ENCODE results near the gene CCR1. TPM values are rescaled to one million over a fixed set of nuclear protein-coding genes. Genes with fewer than 3 reads are reported as not detected.

The CCR1 gene
- polyA plus RNA-seq, 1 of the 3 experiments (the other 2 are of a cell fraction) = not detected

GRCh38 chr3:46206282-46207015 lies 1.7 kb downstream of the CCR1 start:
- DNase-seq = no peak
- Histone ChIP-seq H4K20me1 (ENCODE audit: insufficient read depth) (no peaks in the 10 kb centered on the region), H3K4me1 (ENCODE audit: control insufficient read depth in 1 of 2, insufficient read depth in 2 of 2, low read depth in 1 of 2, low read length in 1 of 2) (no peaks in the 10 kb centered on the region), H3K9me2 (no peaks in the 10 kb centered on the region), H3K36me3 (replicated peaks in 1 of 2; ENCODE audit: control insufficient read depth in 1 of 2, insufficient read depth in 2 of 2, low read length in 1 of 2) (no peaks in the 10 kb centered on the region), H3F3A (replicated peaks; ENCODE audit: insufficient read depth) (no peaks in the 10 kb centered on the region), H3K4me2 (no peak overlapping the region), H3K4me3 (ENCODE audit: low read depth in 2 of 2, low read length in 1 of 2) (no peak overlapping the region), H3K27ac (ENCODE audit: low read depth in 2 of 2, low read length in 1 of 2) (no peak overlapping the region), H3K9me3 (no peaks in the 10 kb centered on the region), H3K9ac (no peak overlapping the region), H3K27me3 (ENCODE audit: insufficient read depth) (peaks cover 7% of the 10 kb centered on the region; the same call in 1 of the 2 replicates), H3K79me2 (ENCODE audit: insufficient read depth) (no peaks in the 10 kb centered on the region), H2AFZ (ENCODE audit: low read depth) (no peak overlapping the region)
- CTCF ChIA-PET = no interaction called here
- WGBS (ENCODE audit: low lambda C conversion rate) = 0% methylated on average over 5 of the region's 6 CpGs
- POLR2A ChIA-PET = no interaction called here
- TF ChIP-seq EP300 (IDR thresholded peaks at IDR 0.05; ENCODE audit: borderline replicate concordance in 1 of 2, low read depth in 1 of 2, low read length in 1 of 2) = no peak
- no peak for TF ChIP-seq FOXJ3 (CRISPR knock-in tag; IDR thresholded peaks at IDR 0.05)
- TF ChIP-seq, protein P1, sequence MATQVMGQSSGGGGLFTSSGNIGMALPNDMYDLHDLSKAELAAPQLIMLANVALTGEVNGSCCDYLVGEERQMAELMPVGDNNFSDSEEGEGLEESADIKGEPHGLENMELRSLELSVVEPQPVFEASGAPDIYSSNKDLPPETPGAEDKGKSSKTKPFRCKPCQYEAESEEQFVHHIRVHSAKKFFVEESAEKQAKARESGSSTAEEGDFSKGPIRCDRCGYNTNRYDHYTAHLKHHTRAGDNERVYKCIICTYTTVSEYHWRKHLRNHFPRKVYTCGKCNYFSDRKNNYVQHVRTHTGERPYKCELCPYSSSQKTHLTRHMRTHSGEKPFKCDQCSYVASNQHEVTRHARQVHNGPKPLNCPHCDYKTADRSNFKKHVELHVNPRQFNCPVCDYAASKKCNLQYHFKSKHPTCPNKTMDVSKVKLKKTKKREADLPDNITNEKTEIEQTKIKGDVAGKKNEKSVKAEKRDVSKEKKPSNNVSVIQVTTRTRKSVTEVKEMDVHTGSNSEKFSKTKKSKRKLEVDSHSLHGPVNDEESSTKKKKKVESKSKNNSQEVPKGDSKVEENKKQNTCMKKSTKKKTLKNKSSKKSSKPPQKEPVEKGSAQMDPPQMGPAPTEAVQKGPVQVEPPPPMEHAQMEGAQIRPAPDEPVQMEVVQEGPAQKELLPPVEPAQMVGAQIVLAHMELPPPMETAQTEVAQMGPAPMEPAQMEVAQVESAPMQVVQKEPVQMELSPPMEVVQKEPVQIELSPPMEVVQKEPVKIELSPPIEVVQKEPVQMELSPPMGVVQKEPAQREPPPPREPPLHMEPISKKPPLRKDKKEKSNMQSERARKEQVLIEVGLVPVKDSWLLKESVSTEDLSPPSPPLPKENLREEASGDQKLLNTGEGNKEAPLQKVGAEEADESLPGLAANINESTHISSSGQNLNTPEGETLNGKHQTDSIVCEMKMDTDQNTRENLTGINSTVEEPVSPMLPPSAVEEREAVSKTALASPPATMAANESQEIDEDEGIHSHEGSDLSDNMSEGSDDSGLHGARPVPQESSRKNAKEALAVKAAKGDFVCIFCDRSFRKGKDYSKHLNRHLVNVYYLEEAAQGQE (IDR thresholded peaks at IDR 0.05; ENCODE audit: low read depth, low read length) = no peak
- TF ChIP-seq, protein P2, sequence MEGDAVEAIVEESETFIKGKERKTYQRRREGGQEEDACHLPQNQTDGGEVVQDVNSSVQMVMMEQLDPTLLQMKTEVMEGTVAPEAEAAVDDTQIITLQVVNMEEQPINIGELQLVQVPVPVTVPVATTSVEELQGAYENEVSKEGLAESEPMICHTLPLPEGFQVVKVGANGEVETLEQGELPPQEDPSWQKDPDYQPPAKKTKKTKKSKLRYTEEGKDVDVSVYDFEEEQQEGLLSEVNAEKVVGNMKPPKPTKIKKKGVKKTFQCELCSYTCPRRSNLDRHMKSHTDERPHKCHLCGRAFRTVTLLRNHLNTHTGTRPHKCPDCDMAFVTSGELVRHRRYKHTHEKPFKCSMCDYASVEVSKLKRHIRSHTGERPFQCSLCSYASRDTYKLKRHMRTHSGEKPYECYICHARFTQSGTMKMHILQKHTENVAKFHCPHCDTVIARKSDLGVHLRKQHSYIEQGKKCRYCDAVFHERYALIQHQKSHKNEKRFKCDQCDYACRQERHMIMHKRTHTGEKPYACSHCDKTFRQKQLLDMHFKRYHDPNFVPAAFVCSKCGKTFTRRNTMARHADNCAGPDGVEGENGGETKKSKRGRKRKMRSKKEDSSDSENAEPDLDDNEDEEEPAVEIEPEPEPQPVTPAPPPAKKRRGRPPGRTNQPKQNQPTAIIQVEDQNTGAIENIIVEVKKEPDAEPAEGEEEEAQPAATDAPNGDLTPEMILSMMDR (IDR thresholded peaks at IDR 0.05) = no peak
- no peak for TF ChIP-seq EZH2phosphoT487 (IDR thresholded peaks at IDR 0.05; ENCODE audit: borderline replicate concordance, low read depth)

- no peaks in the 10 kb centered on the region for H3F3A ChIP-seq (replicated peaks; ENCODE audit: insufficient read depth)
- H3K4me1 ChIP-seq (ENCODE audit: control insufficient read depth in 1 of 2, insufficient read depth in 2 of 2, low read depth in 1 of 2, low read length in 1 of 2) = no peaks in the 10 kb centered on the region
- H3K36me3 ChIP-seq (replicated peaks in 1 of 2; ENCODE audit: control insufficient read depth in 1 of 2, insufficient read depth in 2 of 2, low read length in 1 of 2) = no peaks in the 10 kb centered on the region
- H2AFZ ChIP-seq (ENCODE audit: low read depth) = no peak overlapping the region
- no peaks in the 10 kb centered on the region for H3K79me2 ChIP-seq (ENCODE audit: insufficient read depth)
- no peak overlapping the region for H3K9ac ChIP-seq
- no peak for DNase-seq
- no peak overlapping the region for H3K4me2 ChIP-seq
- ChIA-PET CTCF (no interaction called here), POLR2A (interaction anchor here (0.5 kb wide), 1 partner anchor 495 kb away, joined by 3 read pairs; no protein-coding TSS in a partner anchor)
- no peaks in the 10 kb centered on the region for H3K9me3 ChIP-seq
- TF ChIP-seq NFIC (IDR thresholded peaks at IDR 0.05; ENCODE audit: borderline replicate concordance) (no peak), SIN3A (IDR thresholded peaks at IDR 0.05; ENCODE audit: borderline replicate concordance, low read depth, low read length) (no peak), YY1 (IDR thresholded peaks at IDR 0.05; ENCODE audit: low read depth) (no peak), EP300 (IDR thresholded peaks at IDR 0.05; ENCODE audit: borderline replicate concordance in 1 of 2, low read depth in 1 of 2, low read length in 1 of 2) (no peak), POLR2AphosphoS5 (IDR thresholded peaks at IDR 0.05; ENCODE audit: low read depth, low read length) (no peak), MXI1 (IDR thresholded peaks at IDR 0.05; ENCODE audit: low read depth, low read length) (no peak), USF1 (IDR thresholded peaks at IDR 0.05; ENCODE audit: borderline replicate concordance, low read depth) (no peak)
- TF ChIP-seq, protein P3, sequence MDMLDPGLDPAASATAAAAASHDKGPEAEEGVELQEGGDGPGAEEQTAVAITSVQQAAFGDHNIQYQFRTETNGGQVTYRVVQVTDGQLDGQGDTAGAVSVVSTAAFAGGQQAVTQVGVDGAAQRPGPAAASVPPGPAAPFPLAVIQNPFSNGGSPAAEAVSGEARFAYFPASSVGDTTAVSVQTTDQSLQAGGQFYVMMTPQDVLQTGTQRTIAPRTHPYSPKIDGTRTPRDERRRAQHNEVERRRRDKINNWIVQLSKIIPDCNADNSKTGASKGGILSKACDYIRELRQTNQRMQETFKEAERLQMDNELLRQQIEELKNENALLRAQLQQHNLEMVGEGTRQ (IDR thresholded peaks at IDR 0.05; ENCODE audit: borderline replicate concordance, low read depth, low read length) = no peak
- H3K4me3 ChIP-seq (ENCODE audit: low read depth in 2 of 2, low read length in 1 of 2) = no peak overlapping the region
- H3K27me3 ChIP-seq (ENCODE audit: insufficient read depth) = peaks cover 7% of the 10 kb centered on the region; the same call in 1 of the 2 replicates
- WGBS (ENCODE audit: low lambda C conversion rate) = 0% methylated on average over 2 of the region's 2 CpGs
- no peak overlapping the region for H3K27ac ChIP-seq (ENCODE audit: low read depth in 2 of 2, low read length in 1 of 2)
- no peaks in the 10 kb centered on the region for H3K9me2 ChIP-seq
- H4K20me1 ChIP-seq (ENCODE audit: insufficient read depth) = no peaks in the 10 kb centered on the region
Measured at GRCh38 chr3:46205286-46205960, 2.7 kb downstream of the CCR1 start.

Data from SK-N-SH (cell line).